Measurements from ENCODE around the gene ABCB8. TPM values are rescaled to one million over a fixed set of nuclear protein-coding genes. Genes with fewer than 3 reads are reported as not detected.

Gene ABCB8
- total and polyA plus RNA-seq, 9 of the 15 experiments (the other 6 are each of a cell fraction or from before 2014, with no cell fraction given): 7.6 to 106 (median 36.3) TPM

DNA sequence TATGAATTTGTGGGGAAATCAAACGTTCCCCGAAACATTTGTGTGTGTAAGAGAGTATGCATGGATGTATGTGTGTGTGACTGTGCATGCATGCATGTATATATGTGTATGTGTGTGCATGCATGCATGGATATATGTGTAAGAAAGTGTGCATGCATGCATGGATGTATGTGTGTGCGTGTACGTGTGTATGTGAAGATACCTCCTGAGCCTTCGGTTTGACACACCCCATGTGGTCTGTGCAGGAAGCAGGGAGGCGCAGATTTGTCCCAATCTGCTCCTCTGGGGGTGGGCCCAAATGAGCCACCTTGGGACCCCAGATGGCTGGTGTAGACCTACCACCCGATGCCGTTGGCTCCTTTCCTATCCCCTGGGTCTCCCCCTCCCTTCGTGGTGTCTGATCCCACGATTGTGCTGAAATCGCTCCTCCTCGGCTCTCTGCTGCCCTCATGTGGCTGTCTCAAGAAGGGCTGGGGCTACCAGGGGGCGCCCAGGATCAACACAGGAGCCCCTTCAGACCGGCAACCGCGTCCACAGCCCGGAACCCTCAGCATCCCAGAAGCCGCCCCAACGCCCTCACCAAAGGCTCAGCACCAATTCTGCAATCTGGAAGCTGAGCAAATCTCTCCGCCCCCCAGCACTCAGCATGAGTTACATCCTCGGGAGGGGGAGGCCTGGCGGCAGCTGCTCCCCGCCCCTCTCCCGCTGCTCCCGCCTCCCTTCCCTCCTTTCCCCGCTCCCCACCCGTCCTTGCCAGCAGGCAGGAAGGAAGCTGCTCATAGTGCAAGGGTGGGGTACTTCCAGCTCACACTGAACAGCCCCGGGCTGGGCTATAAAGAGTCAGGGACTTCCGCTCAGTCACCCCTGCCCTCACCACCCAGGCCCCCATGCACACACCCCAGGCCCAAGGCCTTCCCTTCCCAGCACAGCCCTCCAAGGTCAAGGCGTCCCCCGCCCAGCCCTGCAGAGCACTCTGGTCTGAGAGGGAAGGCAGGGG lies 39.7 kb upstream of the ABCB8 start (continued):
- no peak for TF ChIP-seq SMARCA5 (IDR thresholded peaks at IDR 0.05)
- TF ChIP-seq MAFF (IDR thresholded peaks at IDR 0.05; ENCODE audit: low read length): no peak
- TF ChIP-seq ZNF699 (CRISPR knock-in tag; IDR thresholded peaks at IDR 0.05; ENCODE audit: insufficient replicate concordance): no peak
- TF ChIP-seq RBM17 (IDR thresholded peaks at IDR 0.05; ENCODE audit: borderline replicate concordance, low read depth, low read length): no peak
- TF ChIP-seq ZNF77 (CRISPR knock-in tag; IDR thresholded peaks at IDR 0.05): no peak
- no peak for TF ChIP-seq IRF2 (CRISPR knock-in tag; IDR thresholded peaks at IDR 0.05)
- peak in 1 of 2 experiments; percentile 18; a peak in 1 of 4 replicates for TF ChIP-seq KDM1A (IDR thresholded peaks at IDR 0.05)
- TF ChIP-seq TGIF2 (CRISPR knock-in tag; IDR thresholded peaks at IDR 0.05): no peak
- TF ChIP-seq ZNF41 (CRISPR knock-in tag; conservative IDR thresholded peaks at IDR 0.05): no peak
- TF ChIP-seq NFE2 (IDR thresholded peaks at IDR 0.05; ENCODE audit: low read depth): no peak
- TF ChIP-seq CHD1 (IDR thresholded peaks at IDR 0.05; ENCODE audit: low read length): no peak
- no peak for TF ChIP-seq EZH2 (IDR thresholded peaks at IDR 0.05; ENCODE audit: borderline replicate concordance, low read depth, low read length)
- TF ChIP-seq, protein P1, sequence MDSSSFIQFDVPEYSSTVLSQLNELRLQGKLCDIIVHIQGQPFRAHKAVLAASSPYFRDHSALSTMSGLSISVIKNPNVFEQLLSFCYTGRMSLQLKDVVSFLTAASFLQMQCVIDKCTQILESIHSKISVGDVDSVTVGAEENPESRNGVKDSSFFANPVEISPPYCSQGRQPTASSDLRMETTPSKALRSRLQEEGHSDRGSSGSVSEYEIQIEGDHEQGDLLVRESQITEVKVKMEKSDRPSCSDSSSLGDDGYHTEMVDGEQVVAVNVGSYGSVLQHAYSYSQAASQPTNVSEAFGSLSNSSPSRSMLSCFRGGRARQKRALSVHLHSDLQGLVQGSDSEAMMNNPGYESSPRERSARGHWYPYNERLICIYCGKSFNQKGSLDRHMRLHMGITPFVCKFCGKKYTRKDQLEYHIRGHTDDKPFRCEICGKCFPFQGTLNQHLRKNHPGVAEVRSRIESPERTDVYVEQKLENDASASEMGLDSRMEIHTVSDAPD (CRISPR knock-in tag; IDR thresholded peaks at IDR 0.05): no peak
- TF ChIP-seq HNRNPLL (IDR thresholded peaks at IDR 0.05; ENCODE audit: low read depth, low read length, poor library complexity, severe bottlenecking): no peak
- TF ChIP-seq, protein P2, sequence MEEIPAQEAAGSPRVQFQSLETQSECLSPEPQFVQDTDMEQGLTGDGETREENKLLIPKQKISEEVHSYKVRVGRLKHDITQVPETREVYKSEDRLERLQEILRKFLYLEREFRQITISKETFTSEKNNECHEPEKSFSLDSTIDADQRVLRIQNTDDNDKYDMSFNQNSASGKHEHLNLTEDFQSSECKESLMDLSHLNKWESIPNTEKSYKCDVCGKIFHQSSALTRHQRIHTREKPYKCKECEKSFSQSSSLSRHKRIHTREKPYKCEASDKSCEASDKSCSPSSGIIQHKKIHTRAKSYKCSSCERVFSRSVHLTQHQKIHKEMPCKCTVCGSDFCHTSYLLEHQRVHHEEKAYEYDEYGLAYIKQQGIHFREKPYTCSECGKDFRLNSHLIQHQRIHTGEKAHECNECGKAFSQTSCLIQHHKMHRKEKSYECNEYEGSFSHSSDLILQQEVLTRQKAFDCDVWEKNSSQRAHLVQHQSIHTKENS (CRISPR knock-in tag; IDR thresholded peaks at IDR 0.05): no peak
- TF ChIP-seq RBM15 (IDR thresholded peaks at IDR 0.05; ENCODE audit: insufficient read depth, low read length): no peak
- TF ChIP-seq ZNF253 (CRISPR knock-in tag; conservative IDR thresholded peaks at IDR 0.05): no peak
- 0 out of 2 replicates have a peak, but pooled peaks have one; percentile 64 for TF ChIP-seq TOE1 (IDR thresholded peaks at IDR 0.05; ENCODE audit: borderline replicate concordance)
- no peak for TF ChIP-seq TOE1 (CRISPR knock-in tag; IDR thresholded peaks at IDR 0.05; ENCODE audit: borderline replicate concordance, low read depth)
- TF ChIP-seq TAF9B (IDR thresholded peaks at IDR 0.05; ENCODE audit: partially characterized antibody): no peak
- no peak for TF ChIP-seq KAT8 (IDR thresholded peaks at IDR 0.05; ENCODE audit: low read depth)
- no peak for TF ChIP-seq HNRNPH1 (optimal IDR thresholded peaks at IDR 0.05; ENCODE audit: low read depth, low read length)
- no peak for TF ChIP-seq NCOA1 (IDR thresholded peaks at IDR 0.05; ENCODE audit: low read depth)
- TF ChIP-seq BHLHE40 (IDR thresholded peaks at IDR 0.05; ENCODE audit: low read length): peak; percentile 28; the same call in 1 of the 2 replicates
- no peak for TF ChIP-seq MCM5 (IDR thresholded peaks at IDR 0.05; ENCODE audit: low read depth)
- peak; percentile 64 for TF ChIP-seq SP1 (CRISPR knock-in tag; IDR thresholded peaks at IDR 0.05)
- no peak for TF ChIP-seq ZNF586 (CRISPR knock-in tag; conservative IDR thresholded peaks at IDR 0.05)

Data from K562 (cell line).